HG02642 (cell line): ENCODE measurements around the gene U2AF1L4.

ENCODE experiments used
- ATAC-seq: cut with Tn5 transposase; IDR thresholded peaks from one replicate; pipeline ENCODE4 v1.9.1; 2021; ENCODE audit warnings: mild to moderate bottlenecking; ENCODE audit not compliant: unreplicated experiment, poor library complexity

Gene U2AF1L4, protein sequence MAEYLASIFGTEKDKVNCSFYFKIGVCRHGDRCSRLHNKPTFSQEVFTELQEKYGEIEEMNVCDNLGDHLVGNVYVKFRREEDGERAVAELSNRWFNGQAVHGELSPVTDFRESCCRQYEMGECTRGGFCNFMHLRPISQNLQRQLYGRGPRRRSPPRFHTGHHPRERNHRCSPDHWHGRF

DNA sequence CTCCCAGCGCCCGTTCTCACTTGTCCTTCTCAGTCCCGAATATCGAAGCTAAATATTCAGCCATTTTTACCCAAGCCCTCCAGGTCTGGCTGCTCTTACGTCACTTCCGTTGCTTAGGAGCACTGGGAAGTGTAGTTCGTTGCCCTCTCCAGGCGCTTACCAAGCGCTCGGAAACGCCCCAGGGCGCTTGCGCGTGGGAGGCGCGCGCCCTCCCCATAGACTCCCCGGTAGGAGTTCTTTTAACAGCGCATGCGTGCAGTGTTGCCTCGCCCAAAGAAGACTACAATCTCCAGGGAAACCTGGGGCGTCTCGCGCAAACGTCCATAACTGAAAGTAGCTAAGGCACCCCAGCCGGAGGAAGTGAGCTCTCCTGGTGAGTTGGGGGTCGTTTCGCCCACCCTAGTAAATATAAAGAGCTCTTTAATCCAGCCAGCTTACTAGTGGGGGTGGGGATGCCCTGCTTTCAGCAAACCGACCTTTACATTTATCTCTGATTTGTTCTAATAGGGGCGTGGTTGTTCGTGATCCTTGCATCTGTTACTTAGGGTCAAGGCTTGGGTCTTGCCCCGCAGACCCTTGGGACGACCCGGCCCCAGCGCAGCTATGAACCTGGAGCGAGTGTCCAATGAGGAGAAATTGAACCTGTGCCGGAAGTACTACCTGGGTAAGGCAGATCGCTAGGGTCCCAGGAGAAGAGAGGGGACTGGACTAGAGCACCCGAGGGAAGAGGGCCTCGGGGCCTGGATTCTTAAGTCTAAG lies at the start of gene U2AF1L4, which contains the start of gene PSENEN:
Gene U2AF1L4 (minus strand): TSS at position 91 of the 759 bp plus-strand sequence. CDS start 27 bp downstream, at position 64.
Gene PSENEN (plus strand): TSS at position 324 of the 759 bp plus-strand sequence. CDS start 280 bp downstream, at position 604.
- peak; percentile 43 for ATAC-seq

DNA sequence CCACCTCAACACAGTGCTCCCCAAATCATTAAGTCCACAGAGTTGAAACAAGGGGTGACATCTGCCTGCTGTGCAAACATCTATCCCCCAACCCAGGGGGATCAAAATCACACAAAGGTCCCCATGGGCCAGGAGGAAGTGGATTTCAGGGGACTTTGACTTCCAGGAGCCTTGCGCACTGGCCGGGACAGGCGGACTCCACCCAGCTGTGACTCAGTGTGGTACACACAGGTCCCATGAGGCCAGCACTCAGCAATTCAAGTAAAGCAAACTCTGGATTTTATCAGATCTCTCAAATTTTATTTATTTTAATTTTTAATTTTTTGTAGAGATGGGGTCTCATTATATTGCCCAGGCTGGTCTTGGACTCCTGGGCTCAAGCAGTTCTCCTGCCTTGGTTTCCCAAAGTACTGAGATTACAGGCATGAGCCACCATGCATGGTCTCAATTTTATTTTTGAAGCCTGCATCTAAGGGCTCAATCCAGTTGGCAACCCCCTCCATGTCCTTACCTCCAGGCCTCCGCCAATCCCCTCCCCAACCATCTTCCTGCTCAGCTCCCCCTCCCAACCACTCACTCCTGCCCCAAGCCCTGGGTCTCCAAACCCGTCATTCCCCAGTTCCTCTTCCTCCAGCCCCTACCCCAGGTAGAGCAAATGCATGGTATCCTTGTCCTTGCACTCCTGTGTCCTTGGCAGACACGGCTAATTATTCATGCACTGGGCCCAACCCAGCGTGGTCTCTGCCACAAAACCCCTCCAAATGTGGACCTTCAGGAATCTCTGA lies 48.4 kb upstream of the U2AF1L4 start:
- no peak for ATAC-seq

DNA sequence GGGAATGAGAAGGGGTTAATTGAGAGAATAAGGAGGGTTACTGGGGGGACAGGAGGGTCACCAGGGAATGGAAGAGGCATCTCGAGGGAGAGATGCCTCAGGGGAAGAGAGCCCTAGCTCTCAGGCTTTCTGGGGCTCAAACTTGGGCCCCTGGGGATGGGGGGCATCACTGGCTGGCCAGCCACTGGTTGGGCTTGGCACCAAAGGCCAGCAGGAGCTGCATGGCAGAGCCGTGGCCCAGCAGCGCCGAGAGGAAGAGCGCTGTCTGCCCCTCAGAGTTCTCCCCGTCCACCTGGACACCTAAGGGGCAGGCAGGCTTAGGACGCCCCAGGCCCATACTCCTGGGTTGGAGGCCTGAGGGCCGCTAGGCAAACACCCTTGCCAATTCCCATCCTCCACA lies 47.7 kb upstream of the U2AF1L4 start:
- no peak for ATAC-seq

DNA sequence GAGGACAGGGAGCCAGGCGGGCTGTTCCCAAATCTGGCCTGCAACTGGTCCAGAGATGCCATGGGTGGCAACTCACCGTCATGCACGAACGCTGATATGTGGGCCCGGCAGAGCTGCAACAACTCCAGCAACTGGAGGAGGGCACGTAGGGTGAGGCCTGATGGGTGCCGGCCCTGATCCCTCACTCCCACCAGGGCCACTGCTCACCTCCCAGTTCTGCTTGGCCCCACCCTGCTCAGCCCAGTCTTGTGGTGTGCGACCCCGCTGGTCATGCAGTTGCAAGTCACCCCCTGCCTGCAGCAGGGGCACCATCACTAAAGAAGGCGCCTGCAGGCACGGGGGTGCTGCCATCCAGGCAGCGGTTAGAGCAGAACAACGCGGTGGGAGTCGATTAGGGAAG lies 47.1 kb upstream of the U2AF1L4 start:
- ATAC-seq, result no peak

DNA sequence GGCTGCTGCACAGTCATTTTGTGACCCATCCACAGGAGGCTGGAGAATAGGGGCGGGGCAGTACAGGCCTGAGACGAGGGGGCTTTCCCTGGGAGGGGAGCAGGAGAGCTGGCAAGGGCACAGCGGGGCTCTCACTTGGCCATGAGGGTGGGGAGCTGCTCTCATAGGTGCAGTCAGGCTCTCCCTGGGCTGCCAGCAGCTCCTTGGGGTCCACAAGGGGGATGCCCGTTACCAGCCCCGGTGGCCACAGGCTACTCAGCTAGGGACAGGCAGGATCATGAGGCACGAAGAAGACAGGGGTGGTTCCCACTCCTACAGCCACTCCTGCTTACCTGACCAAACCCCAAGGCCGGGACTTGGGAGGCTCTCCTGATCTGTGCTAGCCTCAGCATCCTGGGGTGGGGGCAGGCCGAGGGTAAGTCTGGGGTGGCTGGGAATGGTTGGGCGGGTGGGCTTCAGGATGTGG lies 46.6 kb upstream of the U2AF1L4 start:
- ATAC-seq, result no peak

DNA sequence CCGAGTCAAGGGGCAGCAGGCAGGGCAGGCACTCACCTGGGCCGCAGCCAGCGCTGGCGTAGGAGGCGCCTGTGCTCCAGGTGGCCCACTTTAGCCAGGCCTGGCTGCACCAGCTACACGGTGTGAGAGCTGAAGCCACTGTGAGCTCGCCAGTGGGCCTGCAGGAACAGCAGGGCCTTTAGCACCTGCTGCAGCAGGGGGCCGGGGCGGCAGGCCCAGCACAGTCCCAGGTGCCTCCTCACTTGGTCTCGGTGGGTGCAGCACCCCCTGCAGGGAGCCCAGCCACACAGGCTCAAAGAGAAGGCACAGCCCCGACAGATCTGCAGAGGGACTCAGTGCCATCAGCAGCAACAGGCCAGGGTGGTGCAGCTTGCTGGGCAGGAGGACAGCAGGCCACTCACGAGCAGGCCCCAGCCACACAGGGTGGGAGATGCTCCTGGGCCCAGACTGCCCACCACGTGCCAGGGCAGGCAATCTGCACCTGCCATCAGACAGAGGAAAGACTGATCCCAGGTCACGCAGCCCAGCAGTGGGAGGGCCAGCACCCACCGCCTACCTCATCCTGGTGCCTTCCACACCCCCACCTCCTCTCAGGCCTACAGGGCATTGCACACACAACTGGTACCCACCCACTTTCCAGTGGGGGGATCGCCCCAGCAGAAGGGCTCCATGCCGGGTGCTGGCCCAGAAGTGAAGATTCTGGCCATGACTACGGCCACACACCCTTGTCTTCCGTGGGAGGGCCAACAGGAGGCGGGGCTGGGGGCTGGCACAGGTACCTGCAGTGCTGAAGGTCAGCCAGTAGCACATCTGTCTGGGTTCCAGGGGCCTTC lies 46.0 kb upstream of the U2AF1L4 start:
- no peak for ATAC-seq

DNA sequence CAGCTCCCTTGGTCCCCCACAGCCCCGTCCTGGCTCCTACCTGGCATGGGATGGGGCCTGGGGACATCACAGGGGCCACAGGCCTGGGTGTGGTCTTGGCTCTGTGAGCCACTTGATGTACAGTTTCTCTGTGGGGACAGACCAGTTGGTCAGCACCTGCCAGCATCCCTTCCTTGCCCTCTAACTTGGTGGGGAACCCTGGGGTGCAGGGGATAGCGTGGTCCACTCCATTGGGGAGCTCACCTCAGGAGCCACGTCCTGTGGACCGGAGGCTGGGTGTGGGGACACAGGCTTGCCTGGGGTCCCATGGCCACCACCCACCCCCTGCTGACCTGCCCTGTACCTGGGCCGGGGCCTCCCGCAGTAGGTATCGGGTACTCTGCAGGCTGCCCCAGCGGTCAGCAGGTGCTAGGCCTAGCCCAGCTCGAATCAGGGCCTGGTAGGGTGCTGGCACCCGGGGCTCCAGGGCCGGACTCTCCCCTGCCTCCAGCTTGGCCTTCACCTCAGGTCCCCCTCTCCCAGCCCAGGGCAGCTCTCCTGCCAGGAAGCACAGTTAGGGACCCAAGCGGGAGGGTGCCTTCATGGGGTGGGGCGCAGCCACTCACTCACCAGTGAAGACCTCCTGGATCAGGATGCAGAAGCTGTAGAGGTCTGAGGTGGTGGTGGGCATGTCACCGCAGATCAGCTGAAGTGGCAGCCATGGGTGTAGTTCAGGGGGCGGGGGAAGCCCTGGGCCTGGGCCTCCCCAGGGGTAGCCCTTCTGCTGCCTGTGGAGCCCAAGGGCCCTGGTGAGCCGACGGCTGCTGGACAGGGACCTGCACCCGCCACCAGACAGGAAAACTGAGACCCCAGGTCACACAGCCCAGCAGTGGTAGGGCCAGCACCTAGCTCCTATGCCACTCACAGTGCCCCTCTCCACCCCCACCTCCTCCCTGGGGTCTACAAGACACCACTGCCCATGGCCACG lies 45.0 kb upstream of the U2AF1L4 start:
- no peak for ATAC-seq

DNA sequence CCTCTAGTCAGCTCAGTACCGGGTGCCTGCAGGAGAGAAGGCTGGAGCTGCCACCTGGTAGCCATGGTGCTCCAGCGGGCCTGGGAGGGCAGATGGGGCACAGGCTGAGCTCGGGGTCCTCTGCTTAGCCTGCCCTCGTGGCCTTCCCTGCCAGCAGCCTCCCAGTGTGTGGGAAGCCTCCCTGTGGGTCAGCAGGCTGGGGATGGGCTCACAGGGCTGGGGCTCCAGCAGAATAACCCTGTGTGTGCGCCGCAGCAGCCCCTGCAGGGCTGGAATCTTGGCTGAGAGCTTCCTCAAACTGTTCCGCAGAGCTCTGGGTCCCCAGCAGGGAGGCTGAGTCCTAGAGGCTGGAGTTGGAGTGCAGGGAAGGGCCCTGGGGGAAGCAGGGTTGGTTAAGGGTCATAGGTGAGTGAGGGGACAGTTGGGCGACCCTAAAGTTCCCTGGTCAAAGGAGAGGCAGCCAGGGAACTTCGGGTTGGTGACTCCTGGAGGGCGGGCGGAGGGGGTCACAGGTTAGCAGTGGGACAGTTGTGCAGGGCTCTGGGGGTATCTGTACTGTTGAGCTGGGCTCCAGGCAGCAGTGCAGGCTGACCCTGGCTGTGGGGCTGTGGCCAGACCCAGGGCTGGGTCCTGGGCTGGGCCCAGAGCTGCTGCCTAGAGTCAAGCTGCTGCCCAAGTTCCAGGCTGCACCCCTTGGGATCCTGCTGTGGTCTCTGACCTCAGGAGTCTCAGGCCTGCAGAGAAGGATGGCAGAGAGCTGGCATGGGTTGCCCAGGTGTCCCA lies 44.2 kb upstream of the U2AF1L4 start:
- no peak for ATAC-seq

DNA sequence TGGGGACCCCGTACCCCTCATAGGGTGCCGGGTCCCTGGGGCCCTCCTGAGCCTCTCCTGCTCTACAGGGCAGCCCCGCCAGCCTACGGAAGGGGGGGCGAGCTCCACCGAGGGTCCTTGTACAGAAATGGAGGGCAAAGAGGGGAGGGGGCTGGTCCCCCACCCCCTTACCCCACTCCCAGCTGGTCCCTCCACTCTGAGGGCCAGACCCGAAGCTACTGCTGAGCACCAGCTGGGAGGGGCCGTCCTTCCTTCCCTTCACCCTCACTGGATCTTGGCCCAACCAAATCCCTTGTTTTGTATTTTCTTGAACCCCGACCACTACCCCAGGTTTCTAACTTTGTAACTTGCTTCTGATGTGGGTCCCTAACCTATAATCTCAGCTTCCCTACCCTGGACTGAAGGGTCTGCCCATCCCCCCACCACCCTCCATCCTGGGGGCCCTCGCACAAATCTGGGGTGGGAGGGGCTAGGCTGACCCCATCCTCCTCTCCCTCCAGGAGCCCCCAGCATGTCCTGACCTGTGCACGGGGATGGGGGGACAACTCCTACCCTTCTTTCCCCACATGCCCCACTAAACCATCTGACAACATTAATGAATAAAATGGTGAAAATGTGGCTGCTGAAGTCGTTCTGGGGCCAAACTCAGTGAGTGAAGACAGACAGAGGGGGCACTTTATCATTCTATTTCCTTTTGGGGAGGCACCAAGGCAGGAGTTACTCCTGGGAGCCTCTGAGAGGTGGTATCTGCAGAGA lies 43.2 kb upstream of the U2AF1L4 start:
- ATAC-seq, result no peak

DNA sequence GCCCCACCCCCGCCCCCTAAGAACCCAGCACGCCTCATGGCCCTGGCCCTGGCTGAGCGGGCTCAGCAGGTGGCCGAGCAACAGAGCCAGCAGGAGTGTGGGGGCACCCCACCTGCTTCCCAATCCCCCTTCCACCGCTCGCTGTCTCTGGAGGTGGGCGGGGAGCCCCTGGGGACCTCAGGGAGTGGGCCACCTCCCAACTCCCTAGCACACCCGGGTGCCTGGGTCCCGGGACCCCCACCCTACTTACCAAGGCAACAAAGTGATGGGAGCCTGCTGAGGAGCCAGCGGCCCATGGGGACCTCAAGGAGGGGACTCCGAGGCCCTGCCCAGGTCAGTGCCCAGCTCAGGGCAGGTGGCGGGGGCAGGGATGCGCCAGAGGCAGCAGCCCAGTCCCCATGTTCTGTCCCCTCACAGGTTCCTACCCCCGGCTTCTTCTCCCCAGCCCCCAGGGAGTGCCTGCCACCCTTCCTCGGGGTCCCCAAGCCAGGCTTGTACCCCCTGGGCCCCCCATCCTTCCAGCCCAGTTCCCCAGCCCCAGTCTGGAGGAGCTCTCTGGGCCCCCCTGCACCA lies 42.1 kb upstream of the U2AF1L4 start:
- ATAC-seq, result no peak

DNA sequence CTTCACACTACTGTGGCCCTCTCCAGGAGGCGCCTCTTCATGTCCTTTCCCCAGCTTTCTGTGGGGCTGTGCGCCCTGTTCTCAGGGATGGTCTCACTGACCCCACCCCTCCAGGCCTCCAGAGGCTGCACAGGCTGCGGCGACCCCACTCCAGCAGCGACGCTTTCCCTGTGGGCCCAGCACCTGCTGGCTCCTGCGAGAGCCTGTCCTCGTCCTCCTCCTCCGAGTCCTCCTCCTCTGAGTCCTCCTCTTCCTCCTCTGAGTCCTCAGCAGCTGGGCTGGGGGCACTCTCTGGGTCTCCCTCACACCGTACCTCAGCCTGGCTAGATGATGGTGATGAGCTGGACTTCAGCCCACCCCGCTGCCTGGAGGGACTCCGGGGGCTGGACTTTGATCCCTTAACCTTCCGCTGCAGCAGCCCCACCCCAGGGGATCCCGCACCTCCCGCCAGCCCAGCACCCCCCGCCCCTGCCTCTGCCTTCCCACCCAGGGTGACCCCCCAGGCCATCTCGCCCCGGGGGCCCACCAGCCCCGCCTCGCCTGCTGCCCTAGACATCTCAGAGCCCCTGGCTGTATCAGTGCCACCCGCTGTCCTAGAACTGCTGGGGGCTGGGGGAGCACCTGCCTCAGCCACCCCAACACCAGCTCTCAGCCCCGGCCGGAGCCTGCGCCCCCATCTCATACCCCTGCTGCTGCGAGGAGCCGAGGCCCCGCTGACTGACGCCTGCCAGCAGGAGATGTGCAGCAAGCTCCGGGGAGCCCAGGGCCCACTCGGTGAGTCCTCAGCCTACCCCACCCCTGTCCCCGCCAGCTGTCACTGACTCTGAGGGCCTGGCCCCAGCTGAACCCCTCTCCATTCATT lies 41.3 kb upstream of the U2AF1L4 start:
- ATAC-seq, result no peak

DNA sequence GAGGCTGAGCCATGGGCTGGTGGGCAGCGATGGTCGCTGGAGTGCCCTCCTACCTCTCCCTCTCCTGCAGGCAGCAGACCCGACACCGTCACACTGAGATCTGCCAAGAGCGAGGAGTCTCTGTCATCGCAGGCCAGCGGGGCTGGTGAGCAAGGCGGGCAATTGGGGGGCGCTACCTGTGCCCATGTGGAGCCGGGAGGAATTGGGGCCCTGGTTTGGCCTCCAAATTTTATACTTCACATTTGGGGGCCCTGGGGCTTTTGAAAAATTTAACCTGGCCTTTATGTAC lies 40.1 kb upstream of the U2AF1L4 start:
- no peak for ATAC-seq

DNA sequence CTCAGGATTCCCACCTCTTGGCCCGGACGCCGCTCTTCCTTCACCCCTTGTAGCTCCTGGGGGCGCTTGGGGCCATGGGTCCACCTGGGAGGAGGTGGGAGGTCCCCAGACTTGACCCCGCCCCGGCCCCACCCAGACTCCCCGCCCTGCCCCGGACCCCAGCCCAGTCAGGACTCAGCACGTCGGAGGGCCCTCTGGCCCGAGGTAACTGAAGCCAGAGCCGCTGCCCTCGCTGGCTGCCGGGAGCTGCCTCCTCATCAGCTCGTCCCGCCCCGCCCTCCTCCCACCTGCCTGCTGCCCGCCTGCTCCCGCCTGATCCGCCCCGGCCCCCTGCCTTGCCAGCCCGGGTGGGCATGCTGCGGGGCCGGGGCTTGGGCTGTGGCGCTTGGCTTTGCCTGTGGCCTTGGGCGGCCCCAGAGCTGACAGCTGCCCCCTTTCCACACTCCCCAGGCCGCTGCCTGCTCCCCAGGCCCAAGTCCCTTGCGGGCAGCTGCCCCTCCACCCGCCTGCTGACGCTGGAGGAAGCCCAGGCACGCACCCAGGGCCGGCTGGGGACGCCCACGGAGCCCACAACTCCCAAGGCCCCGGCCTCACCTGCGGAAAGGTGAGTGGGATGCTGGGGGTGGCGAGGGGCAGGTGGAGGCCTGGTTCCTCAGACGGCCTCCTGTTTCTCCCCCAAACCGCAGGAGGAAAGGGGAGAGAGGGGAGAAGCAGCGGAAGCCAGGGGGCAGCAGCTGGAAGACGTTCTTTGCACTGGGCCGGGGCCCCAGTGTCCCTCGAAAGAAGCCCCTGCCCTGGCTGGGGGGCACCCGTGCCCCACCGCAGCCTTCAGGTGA lies 39.5 kb upstream of the U2AF1L4 start:
- no peak for ATAC-seq

DNA sequence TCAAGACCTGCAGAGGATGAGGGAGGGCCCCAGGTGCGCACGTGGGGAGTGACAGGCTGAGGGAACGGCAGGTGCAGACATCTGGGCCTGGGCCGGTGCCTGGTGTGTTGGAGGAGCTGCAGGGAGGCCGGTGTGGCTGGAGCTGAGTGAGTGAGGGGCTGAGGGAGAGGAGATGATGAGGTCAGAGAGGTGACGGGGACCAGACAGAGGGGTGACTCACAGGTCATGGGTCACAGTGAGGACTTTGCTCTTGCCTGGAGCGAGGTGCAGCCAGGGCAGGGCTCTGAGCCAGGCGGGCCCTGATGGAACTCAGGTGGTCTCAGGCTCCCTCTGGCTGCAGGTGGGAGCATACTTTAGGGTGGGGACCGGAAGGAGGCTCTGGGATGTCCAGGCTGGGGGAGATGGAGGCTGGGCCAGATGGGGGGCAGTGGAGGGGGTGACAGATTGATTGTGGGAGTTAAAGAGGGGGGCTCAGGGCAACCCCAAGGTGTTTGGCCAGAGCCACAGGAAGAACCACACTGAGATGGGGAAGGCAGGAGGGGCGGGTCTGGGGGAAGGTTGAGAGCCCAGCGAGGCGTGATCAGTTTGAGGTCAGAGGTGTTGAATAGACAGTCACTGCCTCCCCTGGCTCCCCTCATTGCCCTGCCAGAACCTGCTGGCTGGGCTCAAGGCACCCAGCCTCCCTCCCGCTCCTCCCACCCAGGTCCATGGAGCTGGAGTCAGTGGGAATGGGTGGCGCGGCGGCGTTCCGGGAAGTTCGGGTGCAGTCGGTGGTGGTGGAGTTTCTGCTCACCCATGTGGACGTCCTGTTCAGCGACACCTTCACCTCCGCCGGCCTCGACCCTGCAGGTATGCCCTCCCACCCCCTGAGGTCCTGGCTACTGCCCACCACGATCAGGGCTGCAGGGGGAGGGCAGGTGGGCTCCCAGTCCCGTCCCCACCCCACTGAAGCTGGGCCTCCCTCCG lies 38.5 kb upstream of the U2AF1L4 start:
- no peak for ATAC-seq

DNA sequence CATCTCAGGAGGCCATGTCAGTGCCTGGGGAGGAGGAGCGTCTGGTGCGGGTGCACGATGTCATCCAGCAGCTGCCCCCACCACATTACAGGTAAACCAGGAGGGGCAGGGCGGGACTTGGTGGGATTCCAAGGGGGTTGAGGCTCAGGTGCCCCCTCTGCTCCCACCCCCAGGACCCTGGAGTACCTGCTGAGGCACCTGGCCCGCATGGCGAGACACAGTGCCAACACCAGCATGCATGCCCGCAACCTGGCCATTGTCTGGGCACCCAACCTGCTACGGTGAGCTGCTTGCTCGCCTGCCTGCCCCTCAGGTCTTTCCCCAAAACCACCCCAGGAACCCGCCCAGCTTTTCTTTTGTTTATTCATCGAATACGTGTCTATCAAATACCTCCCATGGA lies 37.4 kb upstream of the U2AF1L4 start:
- ATAC-seq, result no peak
